Thyroid gland (tissue), 4 donors: ENCODE measurements around the gene TXLNB.
"Not testable (repeated sequence)": the region's sequence is repeated elsewhere in the genome, so short reads cannot be mapped to it uniquely, and the experiment has no call there.

Source experiments
- CTCF ChIP-seq, 6 experiments: fragments of 200-600 bp in 3 of 6; fragments of 450-650 bp in 3 of 6; sonication (generic) in 3 of 6; IDR thresholded peaks; one replicate each; pipeline ENCODE4 v1.5.1; 2016 to 2019; ENCODE audit warnings: antibody characterized with exemption in 6 of 6, mild to moderate bottlenecking in 2 of 6, inconsistent platforms in 1 of 6, moderate library complexity in 1 of 6
- POLR2A ChIP-seq, 2 donors: fragments of 450-650 bp; IDR thresholded peaks; one replicate each; pipeline ENCODE4 v1.6.1; 2017; ENCODE audit warnings: antibody characterized with exemption in 2 of 2, mild to moderate bottlenecking in 2 of 2, moderate library complexity in 1 of 2

- TF ChIP-seq POLR2A, CTCF (IDR thresholded peaks at IDR 0.05): not testable (repeated sequence)
These were observed 5.4 kb downstream of the TXLNB start for GRCh38 chr6:139286438-139286837.
